ENCODE results near the gene PAX2.

The PAX2 gene

GRCh38 chr10:100864036-100864885 lies 118.9 kb downstream of the PAX2 start:
- no peak for DNase-seq

GRCh38 chr10:100864978-100865377 lies 119.6 kb downstream of the PAX2 start:
- no peak for DNase-seq

GRCh38 chr10:100866010-100866409 lies 120.6 kb downstream of the PAX2 start:
- DNase-seq, result no peak

DNA sequence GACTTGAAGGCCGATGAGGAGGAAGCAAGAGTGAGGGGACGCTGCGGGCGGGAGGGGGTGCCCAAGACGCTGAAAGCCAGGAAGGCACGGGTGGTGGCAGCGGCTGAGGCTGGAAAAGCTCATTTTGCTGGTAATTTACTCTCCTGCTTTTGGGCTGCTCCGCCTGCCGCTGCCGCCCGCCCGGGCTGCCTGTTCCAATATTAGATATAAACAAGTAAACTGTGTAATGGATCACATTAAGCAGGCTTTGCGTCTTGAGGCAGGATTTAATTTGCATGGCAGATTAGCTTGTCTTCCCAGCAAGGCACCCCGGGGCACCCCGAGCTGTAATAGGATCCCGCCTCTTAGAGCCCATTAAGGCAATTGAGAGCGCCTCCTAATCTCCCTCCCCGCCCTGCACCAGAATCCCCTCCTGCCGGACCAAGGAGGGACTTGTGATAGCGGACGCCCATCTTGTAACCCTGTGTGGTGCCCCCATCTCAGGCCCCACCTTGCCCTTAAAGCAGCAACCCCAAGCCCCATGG lies 121.3 kb downstream of the PAX2 start:
- no peak for DNase-seq

DNA sequence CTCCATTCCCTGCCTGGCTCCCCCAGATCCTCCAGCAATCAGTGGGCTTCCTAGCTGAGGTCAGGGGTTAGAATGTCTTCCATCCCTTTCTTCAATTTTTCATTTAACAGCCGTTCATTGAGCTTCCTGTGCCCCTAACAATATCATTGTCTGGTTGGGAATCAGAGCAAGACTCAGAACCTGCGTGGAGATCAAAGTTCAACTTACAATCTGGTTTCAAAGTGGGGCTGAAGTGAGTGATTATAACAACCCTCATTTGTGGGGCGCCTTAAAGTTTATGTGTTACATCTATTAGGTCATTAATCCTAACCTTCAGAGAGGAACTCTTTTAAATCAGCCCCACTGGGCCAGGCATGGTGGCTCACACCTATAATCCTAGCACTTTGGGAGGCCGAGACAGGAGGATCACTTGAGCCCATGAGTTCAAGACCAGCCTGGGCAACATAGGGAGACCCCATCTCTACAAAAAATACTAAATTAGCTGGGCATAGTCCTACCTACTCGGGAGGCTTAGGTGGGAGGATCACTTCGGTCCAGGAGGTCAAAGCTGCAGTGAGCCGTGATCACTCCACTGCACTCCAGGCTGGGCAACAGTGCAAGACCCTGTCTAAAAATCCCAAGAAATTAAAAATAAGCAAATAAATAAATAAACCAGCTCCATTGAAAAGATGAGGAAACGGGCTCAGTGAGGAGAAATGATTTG lies 122.0 kb downstream of the PAX2 start:
- no peak for DNase-seq

DNA sequence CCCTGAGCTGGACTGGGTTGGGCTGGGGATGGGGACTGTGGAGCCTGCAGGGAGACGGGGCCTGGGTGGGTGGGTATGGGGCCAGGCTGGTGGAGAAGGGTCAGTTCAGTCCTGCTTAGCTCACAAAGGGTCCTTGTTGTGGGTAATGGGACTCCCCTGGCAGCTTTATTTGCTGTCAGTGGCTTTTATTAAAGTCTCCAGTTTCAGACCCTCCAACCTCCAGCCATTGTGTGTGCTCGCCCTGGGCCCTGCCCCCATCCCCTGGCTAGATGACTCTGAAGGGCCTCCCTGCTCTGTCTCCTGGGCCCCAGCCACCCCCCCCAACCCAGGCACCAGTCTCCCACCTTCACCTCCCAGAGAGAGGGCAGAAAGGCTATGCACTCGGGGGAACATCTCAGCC lies 123.0 kb downstream of the PAX2 start:
- DNase-seq, result no peak

DNA sequence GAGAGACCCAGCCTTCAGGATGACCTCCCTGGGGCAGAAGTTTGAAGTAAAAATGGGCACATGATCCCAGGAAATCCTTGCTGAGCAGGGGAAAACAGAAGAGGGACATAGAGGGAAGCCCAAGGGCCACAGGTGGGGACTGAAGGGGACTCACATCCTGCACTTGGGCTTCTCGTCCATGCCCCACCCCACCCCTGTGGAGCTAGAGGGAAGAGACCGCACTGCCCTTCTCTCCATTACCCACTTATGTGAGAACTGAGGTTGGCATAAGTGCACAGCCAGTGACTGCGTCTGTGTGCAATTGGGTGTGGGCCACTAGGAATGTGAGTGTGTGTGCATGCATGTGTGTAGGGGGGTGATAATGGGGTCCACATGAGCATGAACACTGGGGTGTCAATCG lies 124.0 kb downstream of the PAX2 start:
- no peak for DNase-seq

- peak; percentile 73 for DNase-seq
These were observed 126.8 kb downstream of the PAX2 start for GRCh38 chr10:100872034-100872791.

DNA sequence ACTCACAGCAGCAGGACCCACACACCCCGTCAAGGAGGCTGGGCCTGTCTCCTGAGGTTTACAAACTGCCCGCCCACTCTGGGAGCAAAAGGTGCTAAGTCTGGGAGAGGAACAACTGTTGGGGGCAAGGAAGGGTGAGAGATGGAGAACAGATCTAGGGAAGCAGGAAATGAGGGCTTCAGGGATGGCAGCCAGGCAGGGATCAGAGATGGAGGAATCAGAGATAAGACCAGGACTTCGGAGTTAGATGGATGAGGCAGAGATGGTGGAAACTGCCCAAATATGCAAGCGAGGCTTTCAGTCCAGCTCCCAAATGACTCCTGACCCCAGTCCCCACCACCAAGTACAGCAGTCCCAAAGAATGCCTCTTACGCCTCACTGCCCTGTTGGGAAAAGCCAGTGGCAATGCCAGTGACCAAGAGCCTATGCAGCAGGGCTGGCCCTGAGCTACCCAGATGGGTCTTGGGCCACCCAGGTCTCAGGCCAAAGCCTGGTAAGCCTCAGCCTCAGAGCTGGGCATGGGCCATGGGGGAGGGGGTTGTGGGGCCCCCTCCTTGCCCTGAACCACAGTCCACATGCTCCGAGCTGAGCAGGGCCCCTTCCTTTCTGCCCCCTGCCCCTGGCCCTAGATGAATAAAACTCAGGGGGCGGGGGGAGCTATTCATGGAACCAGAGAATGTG lies 127.9 kb downstream of the PAX2 start:
- no peak for DNase-seq

DNA sequence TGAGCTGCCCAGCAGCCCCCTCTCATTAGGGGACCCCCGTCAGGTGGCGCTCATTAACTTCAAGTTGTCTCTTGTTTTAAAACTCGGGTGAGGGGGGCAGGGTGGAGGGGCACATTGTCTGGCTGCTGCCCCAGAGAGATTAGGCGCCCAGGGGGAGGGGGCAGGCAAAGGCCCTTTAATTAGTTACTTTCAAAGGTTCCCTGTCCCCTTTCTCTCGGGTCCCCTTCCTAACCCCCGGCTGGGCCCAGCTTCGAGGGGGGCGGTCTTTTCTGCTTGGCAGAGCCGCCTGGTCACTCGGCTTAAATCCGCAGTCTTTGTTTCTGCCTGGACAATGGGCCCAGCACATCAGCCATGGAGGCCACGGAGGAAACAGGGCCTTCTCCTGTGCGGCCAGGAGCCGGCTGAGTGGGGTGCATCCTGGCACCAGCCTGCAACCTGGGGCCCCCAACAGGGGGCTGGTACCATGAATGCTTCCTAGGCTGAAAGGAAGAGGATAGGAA lies 128.5 kb downstream of the PAX2 start:
- no peak for DNase-seq

DNA sequence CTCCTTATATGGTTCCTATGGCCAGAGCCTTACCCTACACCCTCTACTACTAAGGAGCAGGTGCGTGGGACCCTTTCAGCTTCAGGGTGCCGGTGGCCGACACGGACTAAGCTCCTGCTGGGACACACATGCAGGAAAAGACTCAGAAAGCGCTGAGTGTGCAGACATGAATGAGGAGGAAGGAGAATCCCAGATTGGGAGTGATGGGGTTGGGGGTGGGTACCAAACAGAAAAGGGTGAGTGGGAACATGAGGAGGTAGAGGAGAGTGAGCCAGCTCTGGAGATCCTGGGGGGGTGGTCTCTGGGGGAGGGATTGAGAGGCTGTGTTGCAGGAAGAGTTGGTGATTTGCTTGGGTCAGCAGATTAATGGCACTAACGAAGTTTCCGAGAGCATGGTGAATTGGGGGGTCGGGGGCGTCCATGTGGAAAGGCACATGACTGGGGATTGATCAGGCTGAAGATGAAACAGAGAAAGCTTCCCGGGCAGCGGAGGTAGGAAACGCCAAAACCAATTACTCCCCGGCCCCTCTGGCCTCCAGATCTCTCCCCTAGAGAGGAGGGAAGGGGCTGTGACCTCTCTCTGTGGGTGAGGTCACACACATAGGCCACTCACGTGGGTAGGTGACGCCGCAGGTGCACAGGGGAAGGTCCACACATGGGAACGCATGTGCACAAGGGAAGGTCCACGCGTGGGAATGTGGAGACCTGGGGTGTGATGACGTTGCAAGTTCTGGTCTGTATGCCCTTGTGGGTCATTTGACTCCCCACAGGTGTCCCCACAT lies 129.5 kb downstream of the PAX2 start:
- no peak for DNase-seq

GRCh38 chr10:100875484-100876166 lies 130.2 kb downstream of the PAX2 start:
- DNase-seq, result no peak

GRCh38 chr10:100876585-100877460 lies 131.4 kb downstream of the PAX2 start:
- DNase-seq, result no peak

GRCh38 chr10:100877461-100877850 lies 132.1 kb downstream of the PAX2 start:
- DNase-seq, result no peak

- peak; percentile 80 for DNase-seq
These were observed 133.0 kb downstream of the PAX2 start for GRCh38 chr10:100878291-100878910.

Measured in fibroblast of upper back skin (primary cell).